HTR-8/SVneo (cell line): ENCODE data around the gene HSFX2.
"Not testable (repeated sequence)": the region's sequence is repeated elsewhere in the genome, so short reads cannot be mapped to it uniquely, and the experiment has no call there.

ENCODE experiments used
- DNase-seq: peaks from one replicate; pipeline ENCODE4 v3.0.0; 2011; ENCODE audit warnings: low spot score, mixed read lengths; ENCODE audit not compliant: insufficient read length
- FAIRE-seq: peaks from 2 replicates; lab custom pipeline; 2011; peaks lifted over from hg19 to GRCh38; lab: Jason Lieb, UNC

The HSFX2 gene

GRCh38 chrX:149545545-149546543 lies 49.3 kb downstream of the HSFX2 start:
- not testable (repeated sequence) for DNase-seq, FAIRE-seq
